Pons (tissue), 1 donor: ENCODE measurements around the gene SRMS.

Experiments
- DNase-seq: peaks from one replicate; pipeline ENCODE4 v3.0.0-alpha.2; 2016; ENCODE audit warnings: low spot score

Gene SRMS

DNA sequence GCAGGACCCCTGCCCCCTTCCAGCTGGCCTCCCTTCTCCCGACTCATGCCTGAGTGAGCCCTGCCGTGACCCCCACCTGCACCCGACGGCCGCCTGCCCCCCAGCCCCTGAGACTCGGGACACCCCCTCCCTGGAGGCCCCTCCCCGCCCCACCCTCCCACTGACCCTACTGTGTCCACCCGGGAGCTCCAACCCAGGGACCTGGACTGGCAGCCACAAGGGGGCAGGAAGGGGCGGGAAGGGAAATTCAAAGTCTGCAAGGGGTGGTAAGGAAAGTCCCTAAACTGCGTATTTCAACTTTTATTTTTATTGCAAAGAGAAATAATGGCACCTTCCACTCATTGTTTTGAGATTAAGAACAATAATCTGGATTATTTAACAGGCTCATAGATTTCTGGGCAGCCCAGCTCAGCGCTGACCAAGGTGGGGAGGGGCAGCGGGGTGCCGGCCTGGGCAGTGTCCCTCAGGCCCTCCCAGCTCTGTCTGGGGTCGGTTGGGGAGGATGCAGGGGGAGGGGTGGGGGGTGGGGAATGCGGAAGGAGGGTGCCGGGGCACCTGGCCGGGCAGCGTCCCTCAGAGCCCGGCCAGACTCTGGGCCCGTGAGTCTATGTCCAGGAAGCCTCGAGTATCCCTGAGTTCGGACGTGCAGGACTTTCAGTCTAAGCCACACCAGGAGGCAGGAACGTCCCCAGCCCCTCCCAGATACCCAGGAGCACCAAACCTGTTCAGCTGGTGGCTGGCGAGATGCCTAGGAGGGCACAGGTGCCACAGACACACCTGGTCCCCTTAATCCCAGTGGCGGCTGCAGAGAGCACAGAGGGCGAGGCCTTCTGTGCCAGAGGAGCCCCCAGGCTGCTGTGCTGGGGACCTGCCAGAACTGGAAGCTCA lies 9.1 kb downstream of the SRMS start:
- DNase-seq, result no peak

DNA sequence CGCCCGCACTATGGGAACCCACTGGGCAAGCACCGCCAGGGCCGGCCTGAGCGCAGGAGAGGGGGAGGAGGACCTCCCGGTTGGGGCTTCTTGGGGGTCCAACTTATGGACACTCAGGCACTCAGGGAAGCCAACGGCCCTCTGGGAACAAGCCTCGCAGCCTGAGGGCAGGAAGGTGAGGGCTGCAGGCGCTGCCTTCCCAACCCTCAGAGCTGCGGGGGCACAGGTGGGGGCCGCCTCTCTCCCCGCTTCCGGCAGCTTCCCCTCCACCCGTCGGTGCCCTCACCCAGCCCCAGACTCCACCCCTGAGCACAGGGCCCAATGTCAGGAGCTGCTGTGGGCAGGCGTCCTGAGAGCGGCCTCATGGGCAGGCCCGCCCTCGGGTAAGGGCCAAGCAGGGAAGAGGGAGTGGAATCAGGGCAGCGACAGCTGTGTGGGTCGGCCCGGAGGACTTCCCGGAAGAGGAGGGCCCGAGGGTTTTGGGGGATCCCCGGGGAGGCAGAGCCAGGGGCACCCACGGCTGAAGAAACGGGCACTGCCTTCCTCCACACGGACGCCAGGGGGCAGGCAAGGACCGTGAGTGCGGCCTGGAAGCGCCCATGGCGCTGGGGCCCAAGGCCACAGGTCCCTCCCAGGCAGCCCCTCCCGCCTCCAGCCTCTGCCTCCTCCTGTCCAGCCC lies 9.9 kb downstream of the SRMS start:
- peak; percentile 65 for DNase-seq

DNA sequence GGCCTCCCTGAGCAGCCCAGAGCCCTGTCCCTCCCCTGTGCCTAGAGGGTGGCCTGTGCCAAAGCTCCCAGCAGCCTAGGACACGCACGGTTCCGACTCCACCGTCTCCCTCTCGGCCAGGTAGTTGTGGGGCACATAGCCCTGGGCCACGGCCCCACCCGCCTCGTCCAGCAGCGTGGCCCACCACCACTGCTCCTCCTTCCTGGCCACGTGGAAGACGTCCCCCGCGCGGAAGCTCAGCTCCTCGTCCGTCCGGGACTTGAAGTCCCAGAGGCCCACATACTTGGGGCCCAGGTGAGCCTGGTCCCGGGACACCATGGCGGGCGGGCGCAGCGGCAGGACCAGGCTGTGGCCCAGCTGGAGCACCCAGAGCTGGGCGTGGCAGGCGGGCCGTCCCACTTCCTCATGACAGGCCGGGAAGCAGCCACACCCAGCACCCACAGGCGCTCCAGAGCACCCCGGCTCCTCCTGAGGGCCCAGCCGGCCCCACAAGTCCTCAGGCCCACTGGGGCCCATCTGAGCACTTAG lies 10.5 kb downstream of the SRMS start, which contains the start of gene PTK6:
Gene PTK6 (minus strand): TSS at position 380 of the 528 bp plus-strand sequence. CDS start 62 bp downstream, at position 318.
- no peak for DNase-seq

DNA sequence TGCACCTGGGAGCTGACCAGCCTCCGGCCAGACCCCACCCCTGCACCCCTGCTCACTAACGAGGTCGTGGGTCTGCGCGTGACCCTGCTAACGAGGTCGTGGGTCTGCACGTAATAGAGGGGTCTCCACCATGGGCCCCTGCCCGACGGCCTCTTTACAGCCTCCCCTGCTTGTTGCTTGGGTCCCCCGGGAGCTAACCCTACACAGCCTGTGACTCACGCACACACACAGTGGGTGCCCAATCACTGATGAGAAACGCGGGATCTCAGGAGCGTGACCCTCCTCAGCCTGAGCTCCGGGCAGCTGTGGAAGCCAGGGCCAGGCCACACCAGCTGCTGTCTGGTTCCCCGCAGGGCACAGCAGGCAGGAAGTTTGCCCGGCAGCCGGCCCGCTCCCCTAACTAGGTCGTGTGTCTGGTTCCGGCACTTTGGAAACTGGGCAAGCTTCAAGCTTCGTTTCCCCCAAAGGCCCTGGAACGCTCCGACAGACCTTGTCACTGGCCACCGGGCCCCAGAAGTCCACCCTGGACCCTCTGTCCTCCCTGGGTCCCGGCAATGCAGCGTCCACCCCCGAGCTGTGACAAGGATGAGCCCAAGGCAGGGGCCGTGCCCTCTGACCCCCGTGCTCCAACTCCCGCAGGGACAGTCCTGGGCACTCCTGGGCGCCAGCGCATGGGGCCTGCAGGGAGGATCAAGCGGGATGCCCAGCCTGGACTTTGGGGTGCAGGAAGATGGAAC lies 11.1 kb downstream of the SRMS start:
- no peak for DNase-seq

DNA sequence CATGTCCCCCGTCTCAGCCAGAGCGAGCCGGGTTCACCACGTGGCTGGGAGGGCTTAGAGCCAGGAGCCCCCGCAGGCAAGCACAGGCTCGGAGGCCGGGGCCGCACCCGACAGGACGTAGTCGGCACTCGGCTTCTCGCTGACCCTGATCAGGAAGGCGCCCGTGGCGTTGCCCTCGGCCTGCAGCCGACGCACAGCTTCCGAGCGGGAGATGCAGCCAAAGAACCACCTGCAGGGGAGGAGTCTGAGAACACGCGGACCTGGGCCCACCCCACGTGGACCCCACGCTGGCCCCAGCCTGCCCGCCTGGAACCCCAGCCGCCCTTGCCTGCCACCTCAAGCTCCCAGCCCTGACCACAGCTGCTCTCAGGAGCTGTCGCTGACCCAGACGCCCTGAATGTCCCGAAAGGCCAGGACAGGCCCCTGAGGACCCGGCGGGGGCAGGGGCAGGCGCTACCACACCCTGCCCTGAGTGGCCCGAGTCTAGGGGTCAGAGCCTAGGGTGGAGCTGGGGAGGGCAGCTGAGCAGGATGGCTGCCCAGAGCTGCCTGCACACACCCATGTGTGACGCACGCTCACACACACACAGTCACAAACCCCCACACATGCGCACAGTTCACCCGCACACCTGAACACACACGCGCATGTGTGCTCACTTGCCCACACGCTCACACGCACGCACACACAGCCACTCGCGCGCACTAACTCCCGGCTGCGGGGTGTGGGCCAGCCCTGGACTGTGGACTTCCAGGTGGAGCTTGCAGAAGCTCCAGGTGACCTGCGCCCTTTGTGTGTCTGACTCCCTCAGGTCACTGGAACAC lies 12.5 kb downstream of the SRMS start:
- no peak for DNase-seq

DNA sequence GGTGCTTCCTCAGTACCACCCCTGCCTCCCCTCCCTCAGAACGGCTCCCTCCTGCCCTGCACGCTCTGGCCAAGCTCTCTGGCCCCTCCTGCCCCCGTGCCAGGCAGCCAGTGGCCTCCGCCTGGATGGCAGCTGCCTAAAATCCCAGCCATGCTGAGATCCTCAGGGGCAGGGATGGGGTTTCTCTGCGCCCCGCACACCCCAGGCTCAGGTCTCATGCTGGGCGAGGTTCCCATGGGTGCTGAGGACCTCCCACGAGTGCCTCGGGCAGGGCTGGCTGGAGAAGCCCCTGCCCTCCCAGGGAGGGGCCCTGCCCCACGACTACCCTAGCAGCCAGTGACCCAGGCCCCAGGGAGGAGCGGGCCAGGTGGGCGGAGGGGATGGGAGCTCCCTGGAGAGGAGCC lies 13.1 kb downstream of the SRMS start:
- DNase-seq, result no peak

DNA sequence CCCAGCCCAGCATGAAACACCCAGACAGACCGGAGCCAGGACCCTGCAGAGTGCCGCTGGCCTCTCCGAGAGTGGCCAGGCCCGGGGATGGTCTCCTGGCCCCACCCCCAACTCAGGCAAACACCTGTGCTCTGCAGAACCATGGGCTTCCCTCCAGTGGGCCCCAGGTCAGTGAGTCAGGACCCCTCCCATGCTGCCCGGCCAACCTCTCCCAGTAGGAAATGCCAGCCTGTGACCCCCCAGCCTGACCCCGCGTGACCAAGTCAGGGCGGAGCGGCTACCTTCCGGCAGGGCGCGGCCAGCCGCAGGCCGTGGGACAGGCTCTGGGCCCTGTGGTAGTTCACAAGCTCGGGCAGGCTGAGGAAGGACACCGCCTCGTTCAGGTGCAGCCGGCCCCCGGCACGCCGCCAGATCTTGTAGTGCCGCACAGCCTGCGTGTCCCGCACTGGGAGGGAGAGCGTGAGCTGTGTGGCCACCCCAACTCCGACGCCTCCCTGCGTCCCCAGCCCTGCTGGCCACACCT lies 13.6 kb downstream of the SRMS start:
- DNase-seq, result no peak

DNA sequence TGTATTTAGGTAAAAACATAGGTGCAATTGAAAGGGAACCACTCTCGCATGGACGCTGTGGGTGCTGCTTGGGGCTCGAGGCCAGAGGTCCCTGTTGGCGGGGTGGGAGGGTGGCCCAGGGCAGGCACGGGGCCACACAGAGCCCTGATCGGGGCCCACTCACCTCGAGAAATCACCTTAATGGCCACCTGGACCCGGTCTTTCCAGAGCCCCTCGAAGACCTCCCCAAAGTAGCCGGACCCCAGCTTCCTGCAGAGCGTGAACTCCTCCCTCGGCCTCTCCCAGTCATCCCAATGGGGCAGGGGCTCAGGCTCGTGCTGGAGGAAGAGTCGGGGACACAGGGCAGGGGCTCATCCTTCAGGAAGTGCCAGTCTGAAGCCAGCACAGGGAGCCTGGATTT lies 14.2 kb downstream of the SRMS start:
- DNase-seq, result no peak

DNA sequence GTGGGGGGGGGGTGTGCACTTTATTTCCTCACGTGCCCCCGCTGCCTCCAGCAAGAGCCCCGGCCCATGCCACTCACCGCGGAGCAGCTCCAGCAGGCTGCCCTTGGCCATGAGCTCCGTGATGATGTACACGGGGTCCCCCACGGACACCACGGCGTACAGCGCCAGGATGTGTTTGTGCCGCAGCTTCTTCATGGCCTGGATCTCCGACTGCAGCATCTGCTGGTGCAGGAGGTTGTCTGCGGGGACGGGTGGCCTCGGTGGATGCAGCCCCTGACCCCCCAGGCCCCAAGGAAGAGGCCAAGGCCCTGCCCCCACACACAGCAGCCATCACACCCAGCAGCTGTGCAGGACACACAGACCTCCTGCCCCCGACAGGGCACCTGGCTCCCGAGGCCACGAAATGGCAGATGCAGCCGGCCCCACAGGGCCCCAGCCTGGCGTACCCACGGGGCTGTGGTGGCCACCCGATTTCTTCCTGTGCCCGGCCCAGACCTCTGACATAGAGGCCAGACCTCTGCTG lies 15.0 kb downstream of the SRMS start:
- no peak for DNase-seq

DNA sequence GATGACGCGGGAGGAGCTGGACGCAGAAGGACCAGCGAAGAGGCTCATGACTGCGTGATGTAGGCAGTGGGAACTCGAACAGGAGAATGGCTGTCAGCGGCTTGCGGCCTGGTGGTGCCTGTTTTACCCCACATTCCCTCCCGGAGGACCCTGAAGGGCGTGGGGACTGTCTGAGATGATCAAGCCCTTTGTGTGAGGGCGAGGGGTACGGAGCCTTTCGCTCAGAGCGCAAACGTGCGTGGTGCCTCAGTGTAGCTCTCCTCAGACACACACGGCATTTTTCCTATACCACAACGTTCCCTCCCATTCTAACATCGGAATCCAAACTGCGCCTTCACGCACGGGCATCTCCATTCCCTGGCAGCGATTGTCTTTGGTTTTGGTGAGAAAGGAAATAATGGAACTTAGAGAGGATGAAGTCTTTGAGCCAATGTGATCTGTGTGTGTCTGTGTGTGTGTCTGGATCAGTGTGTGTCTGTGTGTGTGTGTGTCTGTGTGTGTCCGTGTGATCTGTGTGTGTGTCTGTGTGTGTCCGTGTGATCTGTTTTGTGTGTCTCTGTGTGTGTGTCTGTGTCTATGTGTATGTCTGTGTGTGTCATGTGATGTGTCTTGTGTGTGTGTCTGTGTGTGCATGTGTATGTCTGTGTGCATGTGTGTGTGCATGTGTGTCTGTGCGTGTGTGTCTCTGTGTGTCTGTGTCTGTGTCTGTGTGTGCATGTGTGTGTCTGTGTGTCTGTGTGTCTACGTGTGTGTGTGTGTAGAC lies 15.7 kb downstream of the SRMS start:
- no peak for DNase-seq

DNA sequence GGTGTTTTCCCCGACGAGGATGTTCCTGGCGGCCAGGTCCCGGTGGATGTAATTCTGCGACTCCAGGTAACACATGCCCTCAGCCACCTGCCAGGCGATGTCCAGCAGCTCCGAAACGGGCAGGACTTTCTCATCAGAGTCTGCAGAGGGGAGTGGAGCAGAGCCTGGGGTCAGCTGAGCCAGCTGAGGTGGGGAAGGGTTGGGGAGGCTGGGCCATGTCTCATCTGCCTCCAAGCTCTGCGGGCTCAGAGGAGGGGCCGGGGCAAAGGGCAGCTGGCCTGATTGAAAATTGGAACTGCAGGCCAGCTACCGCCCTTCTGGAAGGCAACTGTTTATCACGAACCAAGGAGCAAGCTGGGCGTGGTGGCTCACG lies 16.8 kb downstream of the SRMS start:
- DNase-seq, result no peak

DNA sequence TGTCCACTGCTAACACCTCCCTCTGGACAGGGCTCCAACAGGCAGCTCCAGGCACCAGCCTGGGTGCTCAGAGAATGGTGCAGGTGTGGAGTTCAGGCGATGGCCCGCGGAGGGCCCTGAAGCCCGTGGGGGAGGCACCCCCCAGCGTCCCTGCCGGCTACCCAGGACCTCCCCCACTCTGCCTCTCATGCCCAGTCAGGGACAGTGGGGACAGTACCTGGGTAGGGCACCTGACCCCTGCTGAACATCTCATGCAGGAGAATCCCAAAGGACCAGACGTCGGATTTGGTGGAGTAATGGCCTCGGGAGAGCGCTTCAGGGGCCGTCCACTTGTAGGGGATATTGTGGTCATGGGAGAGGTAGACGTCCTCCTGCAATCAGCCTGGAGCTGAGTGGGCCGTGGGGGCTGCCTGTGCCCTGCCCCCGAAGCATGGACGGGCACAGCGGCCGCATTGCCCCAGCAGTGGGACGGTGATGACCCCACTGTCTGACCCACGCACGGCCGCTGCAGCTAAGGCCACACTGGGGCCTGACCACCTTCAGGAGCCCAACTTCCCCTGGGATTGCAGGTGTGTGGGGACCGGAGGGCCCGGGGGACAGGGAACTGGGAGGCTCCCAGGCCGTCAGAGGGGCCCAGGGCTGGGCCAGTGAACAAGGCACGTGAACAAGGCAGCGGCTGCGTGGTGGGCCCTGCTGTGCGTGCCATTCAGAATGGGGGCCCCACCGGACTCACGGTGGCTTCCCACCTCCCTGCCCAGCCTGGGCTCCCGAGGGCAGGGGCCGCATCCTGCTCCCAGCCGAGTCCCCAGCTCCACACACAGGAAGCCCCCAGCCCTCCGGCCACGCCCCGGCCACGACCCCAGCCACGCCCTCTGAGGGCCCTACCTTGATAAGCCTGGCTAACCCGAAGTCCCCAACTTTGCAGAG lies 17.4 kb downstream of the SRMS start:
- no peak for DNase-seq

DNA sequence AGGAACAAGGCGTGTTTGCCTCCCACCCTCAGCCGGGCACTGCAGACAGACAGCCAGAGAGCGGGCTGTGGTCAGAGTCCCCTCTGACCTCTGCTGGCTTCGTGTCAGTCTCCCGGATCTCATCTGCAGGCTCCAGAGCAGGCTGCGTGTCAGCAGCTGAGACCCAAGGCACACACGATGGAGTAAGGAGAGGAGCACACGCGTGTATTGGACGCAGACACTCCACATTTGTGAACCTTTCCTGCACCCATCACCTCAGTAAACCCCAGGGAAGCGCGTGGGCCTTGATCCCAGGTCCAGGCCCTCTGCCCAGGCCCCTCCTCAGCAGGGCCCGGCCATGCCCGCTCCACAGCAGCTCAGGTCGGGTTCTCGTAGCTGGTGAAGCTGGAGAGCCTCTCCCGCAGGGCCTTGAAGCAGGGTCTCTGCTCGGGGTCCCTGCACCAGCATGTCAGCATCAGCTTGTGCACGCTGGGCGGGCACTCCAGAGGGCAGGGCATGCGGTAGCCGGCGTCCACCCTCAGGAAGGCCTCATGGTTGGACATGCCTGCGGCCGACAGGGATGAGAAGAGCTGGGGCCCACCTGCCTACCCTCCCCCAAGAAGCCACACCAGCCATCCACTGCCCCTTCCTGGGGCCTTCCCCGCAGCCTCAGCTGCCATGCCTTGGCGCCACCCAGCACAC lies 18.2 kb downstream of the SRMS start:
- DNase-seq, result no peak

DNA sequence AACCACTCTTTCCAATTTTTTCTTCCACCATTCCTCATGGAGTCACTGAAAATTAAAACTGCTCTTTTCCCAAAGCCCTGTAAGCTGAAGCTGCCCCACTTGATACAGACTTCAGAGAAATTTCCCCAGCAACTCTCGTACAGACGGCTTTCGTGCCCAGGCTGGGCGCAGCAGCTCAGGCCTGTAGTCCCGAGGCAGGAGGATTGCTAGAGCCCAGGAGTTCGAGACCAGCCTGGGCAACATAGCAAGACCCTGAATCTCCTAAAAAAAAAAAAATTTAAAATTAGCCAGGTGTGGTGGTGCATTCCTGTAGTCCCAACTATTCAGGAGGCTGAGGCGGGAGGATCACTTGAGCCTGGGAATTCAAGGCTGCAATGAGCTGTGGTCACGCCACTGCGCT lies 20.4 kb downstream of the SRMS start:
- no peak for DNase-seq

DNA sequence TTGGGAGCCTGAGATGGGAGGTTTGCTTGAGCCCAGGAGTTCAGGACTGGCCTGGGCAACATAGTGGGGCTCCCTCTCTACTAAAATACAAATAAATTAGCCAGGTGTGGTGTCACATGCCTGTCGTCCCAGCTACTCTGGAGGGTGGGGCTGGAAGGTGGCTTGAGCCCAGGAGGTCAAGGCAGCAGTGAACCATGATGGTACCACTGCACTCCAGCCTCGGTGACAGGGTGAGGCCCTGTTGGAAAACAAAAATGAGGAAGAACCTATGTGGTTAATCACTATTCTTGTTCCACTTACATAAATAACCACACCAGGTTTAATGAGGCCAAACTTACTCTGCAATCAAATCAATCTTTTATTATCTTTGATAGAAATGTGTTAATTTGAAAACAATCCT lies 21.6 kb downstream of the SRMS start:
- DNase-seq, result no peak

DNA sequence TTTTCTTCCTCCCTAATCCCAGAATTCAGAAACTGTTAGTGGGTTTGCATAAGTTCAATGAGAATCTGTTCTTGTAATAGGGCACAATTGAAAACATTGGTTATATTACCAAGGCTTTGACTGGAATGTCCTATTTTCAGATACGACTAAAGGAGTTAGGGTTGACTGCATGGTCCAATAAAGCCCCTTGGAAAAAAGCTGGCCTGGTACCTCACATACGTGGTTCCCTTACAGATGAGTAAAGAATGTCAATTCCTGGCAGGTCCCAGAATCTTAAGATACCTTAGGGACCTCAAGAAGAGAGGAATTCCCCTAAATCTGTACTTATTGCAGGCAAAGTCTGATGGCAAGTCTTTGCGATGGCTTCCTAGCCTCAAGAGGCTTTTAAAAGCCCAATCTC lies 22.4 kb downstream of the SRMS start:
- no peak for DNase-seq

DNA sequence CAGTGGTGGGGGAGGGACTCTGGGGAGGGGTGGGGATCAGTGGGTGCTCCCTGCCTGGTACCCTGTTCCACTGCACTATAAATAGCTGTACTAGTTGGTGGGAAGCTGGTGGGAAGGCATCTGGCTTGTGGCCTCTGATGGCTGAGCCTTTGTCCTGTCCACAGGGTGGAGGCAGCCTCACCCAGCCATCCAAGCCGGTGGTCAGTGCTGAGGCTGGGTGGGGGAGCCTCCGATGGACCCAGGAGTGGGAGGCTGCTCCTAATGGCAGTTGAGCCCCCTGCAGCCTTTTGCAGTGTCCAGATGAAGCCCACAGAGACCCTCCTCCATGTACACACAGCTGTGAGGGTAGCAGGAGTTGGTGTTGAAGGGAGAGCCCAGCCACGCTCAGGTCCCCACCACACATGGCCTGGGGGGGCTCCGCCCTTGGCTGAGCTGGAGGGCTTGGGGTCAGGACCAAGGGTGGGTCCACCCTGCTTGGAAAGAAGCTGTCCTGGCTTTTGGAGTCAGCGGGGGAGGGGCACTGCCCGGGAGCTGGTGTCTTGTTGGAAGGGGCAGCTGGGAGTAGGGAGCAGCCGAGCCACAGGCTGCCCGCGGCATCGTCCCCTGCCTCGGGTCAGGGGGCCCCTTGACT lies 24.5 kb downstream of the SRMS start:
- no peak for DNase-seq
